Left ventricle myocardium inferior (tissue), 1 donor: ENCODE data around the gene CHAD. TPM values are rescaled to one million over a fixed set of nuclear protein-coding genes. Genes with fewer than 3 reads are reported as not detected.

Experiments
- DNase-seq: peaks from one replicate; pipeline ENCODE4 v3.0.0-alpha.2; 2020
- H3K27ac ChIP-seq: fragments of 200-600 bp; replicated peaks from 2 replicates; pipeline ENCODE4 v1.8.0; 2021
- H3K27me3 ChIP-seq: fragments of 200-600 bp; 2 replicates; pipeline ENCODE4 v1.8.0; 2021; ENCODE audit warnings: low read depth
- H3K36me3 ChIP-seq: fragments of 200-600 bp; 2 replicates; pipeline ENCODE4 v1.8.0; 2021
- H3K4me1 ChIP-seq: fragments of 200-600 bp; 2 replicates; pipeline ENCODE4 v1.8.0; 2021
- H3K4me3 ChIP-seq: fragments of 200-600 bp; 2 replicates; pipeline ENCODE4 v1.8.0; 2021; ENCODE audit warnings: mild to moderate bottlenecking, moderate library complexity
- H3K9me3 ChIP-seq: fragments of 200-600 bp; replicated peaks from 2 replicates; pipeline ENCODE4 v1.8.0; 2021
- CTCF ChIP-seq: fragments of 200-600 bp; IDR thresholded peaks from 2 replicates; pipeline ENCODE4 v1.8.0; 2021; ENCODE audit warnings: antibody characterized with exemption, mild to moderate bottlenecking, borderline replicate concordance
- intact Hi-C: fragments of 100-400 bp; cut with micrococcal nuclease; formaldehyde crosslinking; loops from one replicate; pipeline ENCODE4 v1.11.0; 2022
- total RNA-seq: library from RNA; stranded (reverse); fragmentation: NEBNext Ultra II Directional; extraction: Animal tissue kit (Norgen Biotek cat#: 25700); gene quantifications from one replicate; pipeline ENCODE4 v1.2.1, GENCODE V29; 2021
- donor health status: DM: no; HTN: yes; CAD: no; lungs with severe emphysema.

CHAD gene
- total RNA-seq, 1 donor from 2014 or later = not detected

DNA sequence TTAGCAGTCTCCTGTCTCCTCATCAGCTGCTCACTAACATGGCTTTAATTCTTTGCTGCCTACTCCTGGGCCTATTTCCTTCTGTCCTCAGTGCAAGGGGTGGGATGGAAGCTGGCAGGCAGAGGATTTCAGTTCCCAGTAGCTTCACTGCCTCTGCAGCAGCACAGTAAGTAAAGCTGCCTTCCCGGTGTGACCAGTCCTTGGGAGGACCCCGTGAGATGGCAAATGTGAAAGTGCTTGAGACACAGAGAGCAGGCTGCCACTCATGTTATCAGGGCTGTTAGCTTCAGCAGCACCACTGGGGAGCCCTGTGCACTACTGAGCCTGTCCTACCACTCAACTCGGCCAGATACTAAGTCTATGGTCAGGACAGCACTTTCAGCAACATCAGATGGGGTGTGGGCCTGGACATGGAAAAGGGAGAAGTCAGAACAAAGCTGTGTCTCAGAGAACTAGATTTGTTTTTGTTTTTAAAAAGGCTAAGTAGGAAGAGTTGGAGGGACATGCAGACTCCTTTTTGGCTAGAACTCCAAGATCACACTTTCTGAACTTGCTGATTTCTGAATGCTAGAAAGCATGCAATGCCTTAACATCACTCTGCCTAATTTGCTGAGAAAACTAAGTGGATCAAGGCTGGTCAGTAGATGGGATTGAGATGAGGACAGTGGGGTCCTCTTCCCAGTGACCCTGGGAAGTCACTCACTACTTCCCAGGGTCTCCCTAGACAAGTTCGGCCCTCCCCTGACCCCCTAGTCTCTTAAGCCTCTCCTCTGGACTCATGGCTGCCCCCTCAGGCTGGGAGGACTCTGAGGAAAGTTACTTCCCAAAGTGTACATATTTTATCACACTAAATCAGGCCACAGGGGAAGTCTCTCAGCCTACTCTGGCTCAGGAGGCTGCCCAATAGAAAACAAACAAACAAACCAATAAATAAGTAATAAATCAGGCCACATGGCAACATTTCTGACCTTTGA, 41.6 kb downstream of the CHAD start:
- H3K9me3 ChIP-seq = no peaks in the 10 kb centered on the region
- H3K4me3 ChIP-seq = peak overlapping the region; percentile 90
- H3K27me3 ChIP-seq = no peaks in the 10 kb centered on the region
- no peaks in the 10 kb centered on the region for H3K36me3 ChIP-seq
- peak; percentile 17 for DNase-seq
- H3K4me1 ChIP-seq = peaks cover 37% of the 10 kb centered on the region
- H3K27ac ChIP-seq = peak overlapping the region; percentile 83
- intact Hi-C loops = no loop called here
- no peak for TF ChIP-seq CTCF

- TF ChIP-seq CTCF = no peak
- H3K36me3 ChIP-seq = no peaks in the 10 kb centered on the region
- DNase-seq = no peak
- H3K9me3 ChIP-seq = no peaks in the 10 kb centered on the region
- H3K4me1 ChIP-seq = peaks cover 44% of the 10 kb centered on the region
- intact Hi-C loops = no loop called here
- peak overlapping the region; percentile 90 for H3K4me3 ChIP-seq
- H3K27me3 ChIP-seq = no peaks in the 10 kb centered on the region
- peak overlapping the region; percentile 83 for H3K27ac ChIP-seq
These were observed 42.3 kb downstream of the CHAD start for GRCh38 chr17:50426472-50426782.

GRCh38 chr17:50425682-50426471, 42.8 kb downstream of the CHAD start, which contains the start of gene ACSF2:
Gene ACSF2 (plus strand): TSS chr17:50426218. CDS start chr17:50426262, 44 bp downstream.
- Histone ChIP-seq H3K4me1 (peaks cover 49% of the 10 kb centered on the region), H3K27me3 (no peaks in the 10 kb centered on the region), H3K9me3 (no peaks in the 10 kb centered on the region), H3K4me3 (peak within 1 kb of the TSS; percentile 90), H3K27ac (peak within 1 kb of the TSS; percentile 83), H3K36me3 (no peaks in the 10 kb centered on the region)
- TF ChIP-seq CTCF = no peak
- peak; percentile 76 for DNase-seq
- intact Hi-C loops = no loop called here

- H3K27ac ChIP-seq = peak overlapping the region; percentile 83
- intact Hi-C loops = no loop called here
- peaks cover 50% of the 10 kb centered on the region for H3K4me1 ChIP-seq
- H3K36me3 ChIP-seq = no peaks in the 10 kb centered on the region
- H3K9me3 ChIP-seq = no peaks in the 10 kb centered on the region
- TF ChIP-seq CTCF = no peak
- H3K27me3 ChIP-seq = no peaks in the 10 kb centered on the region
- DNase-seq = no peak
- H3K4me3 ChIP-seq = peak overlapping the region; percentile 90
These were observed 43.5 kb downstream of the CHAD start for GRCh38 chr17:50424996-50425681.

DNA sequence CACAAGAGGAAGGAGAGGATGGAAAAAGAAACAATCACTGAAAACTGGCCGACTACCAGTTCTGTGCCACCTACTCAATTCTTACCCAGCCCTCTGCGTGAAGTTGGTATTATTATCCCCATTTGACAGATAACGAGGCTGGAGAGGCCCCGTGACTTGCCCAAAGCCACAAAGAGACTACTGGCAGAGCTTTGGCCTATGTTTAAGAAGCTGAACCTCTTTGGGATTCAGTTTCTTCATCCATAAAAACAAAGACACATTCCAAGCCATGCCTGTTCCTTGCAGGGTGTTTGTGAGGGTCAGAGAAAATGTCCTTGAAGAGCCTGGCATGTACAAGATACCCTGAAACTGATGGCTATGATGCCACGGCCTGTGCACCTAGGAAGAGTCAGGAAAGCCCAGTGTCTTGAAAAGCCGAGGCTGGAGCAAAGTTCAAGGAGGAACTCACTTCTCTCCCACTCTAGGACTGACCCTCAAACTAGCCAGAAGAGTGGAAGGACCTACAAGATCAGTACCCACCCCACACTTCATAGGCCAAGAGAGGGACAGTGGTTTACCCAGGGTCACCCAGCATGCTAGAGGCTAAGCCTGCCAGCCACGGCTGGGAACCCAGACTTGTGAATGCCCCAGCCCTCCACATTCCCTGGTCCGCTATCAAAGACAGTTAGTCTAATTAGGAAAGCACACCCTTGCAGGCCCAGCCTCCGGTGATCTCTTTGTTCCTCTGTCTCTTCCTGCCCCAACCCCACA, 44.3 kb downstream of the CHAD start:
- peaks cover 50% of the 10 kb centered on the region for H3K4me1 ChIP-seq

More for the DNA sequence above, 44.3 kb downstream of the CHAD start:
- no peaks in the 10 kb centered on the region for H3K27me3 ChIP-seq
- TF ChIP-seq CTCF = no peak
- H3K9me3 ChIP-seq = no peaks in the 10 kb centered on the region
- no peak for DNase-seq
- no peak overlapping the region for H3K4me3 ChIP-seq
- intact Hi-C loops = no loop called here
- peak overlapping the region; percentile 83 for H3K27ac ChIP-seq
- no peaks in the 10 kb centered on the region for H3K36me3 ChIP-seq
